K562 (cell line): ENCODE measurements around the gene MRPL4. TPM values are rescaled to one million over a fixed set of nuclear protein-coding genes. Genes with fewer than 3 reads are reported as not detected.

ENCODE experiments used
- ATAC-seq: fragments of 200-7000 bp; cut with Tn5 transposase; 3 replicates; pipeline ENCODE4 v1.9.1; 2020; ENCODE audit warnings: moderate library complexity
- BruUV-seq: library from RNA; stranded (reverse); fragments of 400-500 nt; replicated peaks from 2 replicates; lab custom pipeline; 2021; lab: Mats Ljungman, UMichigan
- CTCF ChIA-PET: fragments of 300-600 bp; formaldehyde crosslinking; extraction: SDS; loops from one replicate; lab custom pipeline; 2021; ENCODE audit warnings: low intra/inter-chr PET ratio; lab: Yijun Ruan, JAX
- POLR2A ChIA-PET: fragments of 300-600, 350-650 bp; sonication (Branson Sonifier 250); formaldehyde crosslinking; extraction: SDS; loops from one replicate; lab custom pipeline; 2021; ENCODE audit warnings: antibody characterized with exemption, inconsistent platforms; lab: Yijun Ruan, JAX
- DNase-seq, 4 experiments: peaks; one replicate each; pipeline versions ENCODE4 v3.0.0 to v3.0.0-alpha.2; 2011 to 2018; ENCODE audit warnings: low spot score in 3 of 4, mixed read lengths in 3 of 4; ENCODE audit errors: extremely low read depth in 1 of 4
- FAIRE-seq: peaks from 2 replicates; lab custom pipeline; 2011; peaks lifted over from hg19 to GRCh38; lab: Jason Lieb, UNC
- H2AFZ ChIP-seq: 2 replicates; pipeline ENCODE4 v1.6.0; 2011; ENCODE audit warnings: low read depth, low read length, control low read depth, inconsistent platforms
- H3K27ac ChIP-seq: fragments of 200-600 bp; 3 replicates; pipeline ENCODE4 v1.8.0; 2011; ENCODE audit warnings: low read depth, mild to moderate bottlenecking, control low read depth, inconsistent platforms, low read length, moderate library complexity, mixed read lengths; ENCODE audit errors: extremely low read depth
- H3K27me3 ChIP-seq, 2 experiments: fragments of 300-600 bp in 1 of 2; 2 replicates in 1 of 2; 3 replicates in 1 of 2; pipeline versions ENCODE4 v1.6.0 to v1.8.0; 2011; ENCODE audit warnings: inconsistent platforms in 2 of 2, low read length in 2 of 2, mild to moderate bottlenecking in 1 of 2, mixed read lengths in 1 of 2, moderate library complexity in 1 of 2; ENCODE audit not compliant: control insufficient read depth in 2 of 2, insufficient read depth in 2 of 2
- H3K36me3 ChIP-seq: fragments of 300-600 bp; 3 replicates; pipeline ENCODE4 v1.8.0; 2011; ENCODE audit warnings: mild to moderate bottlenecking, low read length, inconsistent platforms; ENCODE audit not compliant: control insufficient read depth, insufficient read depth
- H3K4me1 ChIP-seq, 2 experiments: fragments of 200-600 bp in 1 of 2; replicated peaks in 1 of 2; 2 replicates in 1 of 2; 3 replicates in 1 of 2; pipeline versions ENCODE4 v1.5.1 to v1.8.0; 2011; ENCODE audit warnings: inconsistent platforms in 2 of 2, low read length in 2 of 2, mild to moderate bottlenecking in 1 of 2, mixed read lengths in 1 of 2, moderate library complexity in 1 of 2; ENCODE audit not compliant: control insufficient read depth in 2 of 2, insufficient read depth in 2 of 2
- H3K4me2 ChIP-seq: 2 replicates; pipeline ENCODE4 v1.6.1; 2011; ENCODE audit warnings: low read length, control low read depth, inconsistent platforms, mixed read lengths; ENCODE audit not compliant: insufficient read depth
- H3K4me3 ChIP-seq: fragments of 200-600 bp; sonication (generic), shearing (Covaris generic); 2 replicates; pipeline ENCODE4 v1.5.1; 2016; ENCODE audit warnings: control low read depth, inconsistent platforms
- H3K79me2 ChIP-seq: fragments of 200-600 bp; 3 replicates; pipeline ENCODE4 v1.8.0; 2011; ENCODE audit warnings: low read length, inconsistent platforms; ENCODE audit not compliant: control insufficient read depth, insufficient read depth
- H3K9ac ChIP-seq, 2 experiments: 2 replicates each; pipeline versions ENCODE4 v1.6.0 to v1.6.1; 2011; ENCODE audit warnings: low read depth in 2 of 2, low read length in 2 of 2, control low read depth in 1 of 2, inconsistent platforms in 1 of 2, mild to moderate bottlenecking in 1 of 2, mixed read lengths in 1 of 2; ENCODE audit not compliant: insufficient read depth in 1 of 2
- H3K9me1 ChIP-seq: one replicate; pipeline ENCODE4 v1.6.0; 2011; ENCODE audit warnings: inconsistent platforms, mild to moderate bottlenecking, low read length, moderate library complexity; ENCODE audit not compliant: control insufficient read depth, insufficient read depth
- H3K9me3 ChIP-seq: replicated peaks from 2 replicates; pipeline ENCODE4 v1.5.1; 2011; ENCODE audit warnings: low read depth, low read length, inconsistent platforms; ENCODE audit not compliant: control insufficient read depth, insufficient read depth
- H4K20me1 ChIP-seq: replicated peaks from 2 replicates; pipeline ENCODE4 v1.6.1; 2011; ENCODE audit warnings: low read length, inconsistent platforms, mixed read lengths; ENCODE audit not compliant: control insufficient read depth, insufficient read depth
- DIDO1 ChIP-seq: fragments of 450-650 bp; IDR thresholded peaks from 2 replicates; pipeline ENCODE4 v1.6.1; 2016; ENCODE audit warnings: low read depth, missing biosample characterization, missing genetic modification characterization
- LCOR ChIP-seq: sonication (generic); formaldehyde crosslinking; IDR thresholded peaks from 2 replicates; pipeline ENCODE4 v1.8.0; 2022; ENCODE audit warnings: mild to moderate bottlenecking, missing genetic modification reagents
- MAFF ChIP-seq: IDR thresholded peaks from 2 replicates; pipeline ENCODE4 v1.6.1; 2012; ENCODE audit warnings: low read length, improper control_type of control experiment
- MEF2D ChIP-seq: conservative IDR thresholded peaks from 2 replicates; pipeline ENCODE4 v1.6.1; 2016; ENCODE audit warnings: low read depth, missing genetic modification characterization, missing compliant biosample characterization
- PBX2 ChIP-seq, 2 experiments: IDR thresholded peaks in 1 of 2; conservative IDR thresholded peaks in 1 of 2; 2 replicates each; pipeline ENCODE4 v1.6.1; 2016; ENCODE audit warnings: low read depth in 2 of 2, mild to moderate bottlenecking in 1 of 2, missing compliant biosample characterization in 1 of 2, missing genetic modification characterization in 1 of 2, moderate library complexity in 1 of 2
- PHB ChIP-seq: fragments of 250-450 bp; sonication (Bioruptor Pico); IDR thresholded peaks from 2 replicates; pipeline ENCODE4 v1.5.0; 2021
- RFX1 ChIP-seq: fragments of 450-650 bp; IDR thresholded peaks from 2 replicates; pipeline ENCODE4 v1.6.1; 2016; ENCODE audit warnings: mild to moderate bottlenecking, moderate library complexity
- SAP30 ChIP-seq: fragments of 200-600 bp; sonication (generic); IDR thresholded peaks from 2 replicates; pipeline ENCODE4 v1.6.1; 2012; ENCODE audit warnings: borderline replicate concordance, low read depth, mild to moderate bottlenecking, moderate library complexity, low read length, control low read depth, inconsistent platforms; ENCODE audit not compliant: insufficient read depth, poor library complexity, severe bottlenecking
- ZNF121 ChIP-seq: sonication (generic); formaldehyde crosslinking; conservative IDR thresholded peaks from 2 replicates; pipeline ENCODE4 v1.8.0; 2022; ENCODE audit warnings: missing genetic modification reagents
- ZNF134 ChIP-seq: fragments of 250-450 bp; sonication (Bioruptor Pico); conservative IDR thresholded peaks from 2 replicates; pipeline ENCODE4 v1.4.0; 2020
- WGBS: fragments of 100-300 bp; shearing (Covaris generic); methylation state at CpG from one replicate; pipeline ENCODE4 v1.1.6; 2016; ENCODE audit warnings: low coverage, mixed read lengths; ENCODE audit not compliant: insufficient coverage; ENCODE audit errors: missing lambda C conversion rate; 5-methylcytosine and 5-hydroxymethylcytosine counted together
- in situ Hi-C: fragments of 300-500 bp; cut with MboI; formaldehyde crosslinking; loops from 4 replicates; pipeline ENCODE4 v1.15.0; 2018; ENCODE audit warnings: inconsistent platforms, mixed read lengths
- intact Hi-C: fragments of 100-400 bp; cut with micrococcal nuclease; formaldehyde crosslinking; loops from 2 replicates; pipeline ENCODE4 v1.14.2; 2022
- polyA plus RNA-seq, 8 experiments: library from polyadenylated mRNA; depleted of rRNA in 4 of 8; stranded (reverse) in 5 of 8; unstranded in 3 of 8; fragments of >200 nt; fragmentation: Nextera tagmentation in 2 of 8; fragmentation: Illumina TruSeq in 1 of 8; extraction: Ambion mirVana in 2 of 8; extraction: Trizol in 1 of 8; gene quantifications; 2 replicates each; pipeline versions ENCODE4 v1.2.1 to v1.2.3, GENCODE V29; 2011 to 2014; ENCODE audit warnings: inconsistent platforms in 1 of 8, missing spikeins in 1 of 8
- total RNA-seq, 7 experiments: library from RNA; depleted of rRNA in 6 of 7; stranded (reverse); fragments of >200 nt in 6 of 7; fragmentation: Illumina TruSeq in 2 of 7; extraction: Trizol in 2 of 7; gene quantifications; 2 replicates each; pipeline versions ENCODE4 v1.2.1 to v1.2.3, GENCODE V29; 2011 to 2021; ENCODE audit warnings: low replicate concordance in 1 of 7
- TF ChIP-seq, protein P1 (sequence below): IDR thresholded peaks from 2 replicates; pipeline ENCODE4 v1.6.1; 2011; ENCODE audit warnings: borderline replicate concordance, low read depth, mild to moderate bottlenecking, moderate library complexity, low read length; ENCODE audit not compliant: insufficient read depth, poor library complexity, severe bottlenecking

MRPL4 gene
- total and polyA plus RNA-seq, 9 of the 15 experiments (the other 6 are each of a cell fraction or from before 2014, with no cell fraction given) = 1.4 to 239 (median 64.9) TPM

DNA sequence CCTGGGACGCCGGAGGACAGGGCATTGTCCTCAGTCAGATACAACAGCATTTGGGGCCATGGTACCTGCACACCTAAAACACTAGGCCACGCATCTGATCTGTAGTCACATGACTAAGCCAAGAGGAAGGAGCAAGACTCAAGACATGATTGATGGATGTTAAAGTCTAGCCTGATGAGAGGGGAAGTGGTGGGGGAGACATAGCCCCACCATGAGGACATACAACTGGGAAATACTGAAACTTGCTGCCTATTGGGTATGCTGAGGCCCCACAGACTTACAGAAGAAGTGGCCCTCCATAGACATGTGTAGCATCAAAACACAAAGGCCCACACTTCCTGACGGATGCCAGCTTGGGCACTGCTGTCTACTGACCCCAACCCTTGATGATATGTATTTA, 33.4 kb downstream of the MRPL4 start (continued):
- peak; percentile 28; the same call in 1 of the 2 replicates for TF ChIP-seq PBX2 (CRISPR knock-in tag; IDR thresholded peaks at IDR 0.05; ENCODE audit: low read depth)
- TF ChIP-seq PBX2 (tag; conservative IDR thresholded peaks at IDR 0.05; ENCODE audit: low read depth) = peak; percentile 76
- TF ChIP-seq, all 486 proteins: peak for 13

DNA sequence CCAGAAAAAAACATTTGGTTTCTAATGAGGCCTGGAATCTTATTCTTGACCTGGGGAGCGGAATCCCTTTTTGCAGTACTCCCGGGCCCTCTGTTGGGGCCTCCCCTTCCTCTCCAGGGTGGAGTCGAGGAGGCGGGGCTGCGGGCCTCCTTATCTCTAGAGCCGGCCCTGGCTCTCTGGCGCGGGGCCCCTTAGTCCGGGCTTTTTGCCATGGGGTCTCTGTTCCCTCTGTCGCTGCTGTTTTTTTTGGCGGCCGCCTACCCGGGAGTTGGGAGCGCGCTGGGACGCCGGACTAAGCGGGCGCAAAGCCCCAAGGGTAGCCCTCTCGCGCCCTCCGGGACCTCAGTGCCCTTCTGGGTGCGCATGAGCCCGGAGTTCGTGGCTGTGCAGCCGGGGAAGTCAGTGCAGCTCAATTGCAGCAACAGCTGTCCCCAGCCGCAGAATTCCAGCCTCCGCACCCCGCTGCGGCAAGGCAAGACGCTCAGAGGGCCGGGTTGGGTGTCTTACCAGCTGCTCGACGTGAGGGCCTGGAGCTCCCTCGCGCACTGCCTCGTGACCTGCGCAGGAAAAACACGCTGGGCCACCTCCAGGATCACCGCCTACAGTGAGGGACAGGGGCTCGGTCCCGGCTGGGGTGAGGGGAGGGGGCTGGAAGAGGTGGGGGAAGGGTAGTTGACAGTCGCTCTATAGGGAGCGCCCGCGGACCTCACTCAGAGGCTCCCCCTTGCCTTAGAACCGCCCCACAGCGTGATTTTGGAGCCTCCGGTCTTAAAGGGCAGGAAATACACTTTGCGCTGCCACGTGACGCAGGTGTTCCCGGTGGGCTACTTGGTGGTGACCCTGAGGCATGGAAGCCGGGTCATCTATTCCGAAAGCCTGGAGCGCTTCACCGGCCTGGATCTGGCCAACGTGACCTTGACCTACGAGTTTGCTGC, 35.1 kb downstream of the MRPL4 start, which contains the start of gene ICAM4:
Gene ICAM4 (plus strand): TSS at position 153 of the 935 bp plus-strand sequence. CDS start 58 bp downstream, at position 211.
- Histone ChIP-seq H3K4me3 (peak within 1 kb of the TSS; percentile 79), H3K27me3 (no peaks in the 10 kb centered on the region)
- TF ChIP-seq LCOR (CRISPR knock-in tag) (no peak), MEF2D (tag) (no peak), PHB (CRISPR knock-in tag) (no peak), ZNF121 (CRISPR knock-in tag) (no peak), SAP30 (peak; percentile 50), RFX1 (no peak), ZNF134 (CRISPR knock-in tag) (no peak), DIDO1 (tag) (no peak), MAFF (no peak)
- TF ChIP-seq, protein P1, sequence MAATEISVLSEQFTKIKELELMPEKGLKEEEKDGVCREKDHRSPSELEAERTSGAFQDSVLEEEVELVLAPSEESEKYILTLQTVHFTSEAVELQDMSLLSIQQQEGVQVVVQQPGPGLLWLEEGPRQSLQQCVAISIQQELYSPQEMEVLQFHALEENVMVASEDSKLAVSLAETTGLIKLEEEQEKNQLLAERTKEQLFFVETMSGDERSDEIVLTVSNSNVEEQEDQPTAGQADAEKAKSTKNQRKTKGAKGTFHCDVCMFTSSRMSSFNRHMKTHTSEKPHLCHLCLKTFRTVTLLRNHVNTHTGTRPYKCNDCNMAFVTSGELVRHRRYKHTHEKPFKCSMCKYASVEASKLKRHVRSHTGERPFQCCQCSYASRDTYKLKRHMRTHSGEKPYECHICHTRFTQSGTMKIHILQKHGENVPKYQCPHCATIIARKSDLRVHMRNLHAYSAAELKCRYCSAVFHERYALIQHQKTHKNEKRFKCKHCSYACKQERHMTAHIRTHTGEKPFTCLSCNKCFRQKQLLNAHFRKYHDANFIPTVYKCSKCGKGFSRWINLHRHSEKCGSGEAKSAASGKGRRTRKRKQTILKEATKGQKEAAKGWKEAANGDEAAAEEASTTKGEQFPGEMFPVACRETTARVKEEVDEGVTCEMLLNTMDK = no peak

More for the DNA sequence above, 35.1 kb downstream of the MRPL4 start, which contains the start of gene ICAM4:
- H3K9ac ChIP-seq = peak within 1 kb of the TSS; percentile 91 to 99
- ChIA-PET CTCF (interaction anchor here (2.5 kb wide), 1 partner anchor 102 kb away, joined by 14 read pairs; no protein-coding TSS in a partner anchor), POLR2A (interaction anchor here (0.6 to 6.2 kb wide), 14 partner anchors 10 to 102 kb away, joined by 3 to 74 read pairs (median 4); partner anchors contain the start of genes FDX2, ICAM1, RAVER1 and TYK2)
- H3K36me3 ChIP-seq = peaks cover 41% of the 10 kb centered on the region
- peaks cover 30 to 85% of the 10 kb centered on the region in 2 experiments; a peak in 4 of 5 replicates for H3K4me1 ChIP-seq
- under 1% methylated on average over 47 of the region's 59 CpGs for WGBS
- H3K27ac ChIP-seq = peak within 1 kb of the TSS; percentile 96
- H3K4me2 ChIP-seq = peak within 1 kb of the TSS; percentile 99
- ATAC-seq = peak; percentile 65
- peak; percentile 67 for FAIRE-seq
- no peaks in the 10 kb centered on the region for H3K9me3 ChIP-seq
- peak; percentile 80 to 95 (median 84) for DNase-seq
- H3K9me1 ChIP-seq = peaks cover 6% of the 10 kb centered on the region
- H2AFZ ChIP-seq = peak within 1 kb of the TSS; percentile 71
- intact Hi-C loops (no loop called here), in situ Hi-C loops (no loop called here)
- H3K79me2 ChIP-seq = peaks cover 61% of the 10 kb centered on the region
- BruUV-seq = no TSS peak
- no peaks in the 10 kb centered on the region for H4K20me1 ChIP-seq
